ENCODE results near the gene KIZ.

DNA sequence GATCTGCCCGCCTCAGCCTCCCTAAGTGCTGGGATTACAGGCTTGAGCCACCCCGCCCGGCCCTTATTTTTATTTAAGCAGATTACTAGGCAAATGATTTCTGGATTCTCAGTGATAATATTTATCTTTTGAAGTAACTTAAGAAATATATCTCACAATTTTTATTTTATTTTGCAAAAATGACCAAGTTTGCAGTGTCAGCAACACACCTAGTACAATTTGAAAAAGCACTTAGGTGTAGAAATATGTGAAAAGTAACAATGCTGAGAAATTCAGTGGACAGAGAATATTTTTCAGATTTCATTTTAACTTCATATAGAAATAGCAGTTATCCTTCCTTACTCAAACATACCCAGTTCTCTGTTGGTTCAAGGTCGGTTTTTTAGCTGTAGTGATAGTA is 98.3 kb downstream of the KIZ start:
- TF ChIP-seq, protein P1, sequence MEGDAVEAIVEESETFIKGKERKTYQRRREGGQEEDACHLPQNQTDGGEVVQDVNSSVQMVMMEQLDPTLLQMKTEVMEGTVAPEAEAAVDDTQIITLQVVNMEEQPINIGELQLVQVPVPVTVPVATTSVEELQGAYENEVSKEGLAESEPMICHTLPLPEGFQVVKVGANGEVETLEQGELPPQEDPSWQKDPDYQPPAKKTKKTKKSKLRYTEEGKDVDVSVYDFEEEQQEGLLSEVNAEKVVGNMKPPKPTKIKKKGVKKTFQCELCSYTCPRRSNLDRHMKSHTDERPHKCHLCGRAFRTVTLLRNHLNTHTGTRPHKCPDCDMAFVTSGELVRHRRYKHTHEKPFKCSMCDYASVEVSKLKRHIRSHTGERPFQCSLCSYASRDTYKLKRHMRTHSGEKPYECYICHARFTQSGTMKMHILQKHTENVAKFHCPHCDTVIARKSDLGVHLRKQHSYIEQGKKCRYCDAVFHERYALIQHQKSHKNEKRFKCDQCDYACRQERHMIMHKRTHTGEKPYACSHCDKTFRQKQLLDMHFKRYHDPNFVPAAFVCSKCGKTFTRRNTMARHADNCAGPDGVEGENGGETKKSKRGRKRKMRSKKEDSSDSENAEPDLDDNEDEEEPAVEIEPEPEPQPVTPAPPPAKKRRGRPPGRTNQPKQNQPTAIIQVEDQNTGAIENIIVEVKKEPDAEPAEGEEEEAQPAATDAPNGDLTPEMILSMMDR (IDR thresholded peaks at IDR 0.05 in 4 of 5, conservative IDR thresholded peaks at IDR 0.05 in 1 of 5): no peak
- no peak for TF ChIP-seq POLR2A (IDR thresholded peaks at IDR 0.05)
